HL-60 (cell line): ENCODE results near the gene CD99.

Source experiments
- DNase-seq, 2 experiments: peaks; one replicate each; pipeline ENCODE4 v3.0.0-alpha.2; 2010 to 2020; ENCODE audit warnings: low read depth in 1 of 2, low spot score in 1 of 2
- H3K27ac ChIP-seq: fragments of 250-450 bp; sonication (Bioruptor Pico); replicated peaks from 2 replicates; pipeline ENCODE4 v1.5.1; 2020; ENCODE audit warnings: mild to moderate bottlenecking, moderate library complexity
- H3K27me3 ChIP-seq: fragments of 250-450 bp; sonication (Bioruptor Pico); 2 replicates; pipeline ENCODE4 v1.5.1; 2021; ENCODE audit warnings: mild to moderate bottlenecking, moderate library complexity; ENCODE audit not compliant: insufficient read depth, poor library complexity, severe bottlenecking
- H3K4me3 ChIP-seq: replicated peaks from 2 replicates; pipeline ENCODE4 v1.5.1; 2011; ENCODE audit warnings: mild to moderate bottlenecking, control low read depth, low read length; ENCODE audit not compliant: insufficient read depth
- CTCF ChIP-seq: IDR thresholded peaks from one replicate; pipeline ENCODE4 v1.5.1; 2011; ENCODE audit warnings: low read length, control low read depth, inconsistent platforms; ENCODE audit not compliant: insufficient read depth
- GABPA ChIP-seq: IDR thresholded peaks from 2 replicates; pipeline ENCODE4 v1.6.1; 2012; ENCODE audit warnings: low read depth
- POLR2AphosphoS5 ChIP-seq: IDR thresholded peaks from 2 replicates; pipeline ENCODE4 v1.6.1; 2012; ENCODE audit warnings: low read depth
- REST ChIP-seq: IDR thresholded peaks from 2 replicates; pipeline ENCODE4 v1.6.1; 2012; ENCODE audit warnings: low read depth; ENCODE audit not compliant: insufficient replicate concordance
- SPI1 ChIP-seq: IDR thresholded peaks from 2 replicates; pipeline ENCODE4 v1.6.1; 2012; ENCODE audit warnings: low read depth, mild to moderate bottlenecking, borderline replicate concordance

CD99 gene

DNA sequence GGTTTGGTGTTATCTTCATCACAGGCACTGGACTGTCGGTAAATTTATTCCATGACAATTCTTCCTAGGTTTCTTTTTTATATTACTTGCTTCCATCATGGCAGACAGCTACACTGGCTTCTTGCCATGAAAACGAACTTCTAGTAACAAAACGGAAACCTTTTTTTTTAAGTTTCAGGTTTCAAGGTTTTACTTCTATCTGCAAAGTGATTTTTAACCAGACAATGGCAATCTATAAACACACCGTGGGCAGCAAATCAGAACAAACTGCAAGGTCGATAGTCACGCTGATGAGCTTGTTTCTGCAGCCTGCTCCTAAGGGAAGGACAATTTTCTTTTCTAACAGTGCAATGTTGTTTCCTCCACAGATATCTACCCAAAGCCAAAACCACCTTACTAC lies 90.6 kb downstream of the CD99 start:
- no peak overlapping the region for H3K4me3 ChIP-seq
- no peak overlapping the region for H3K27ac ChIP-seq
- TF ChIP-seq CTCF (no peak), REST (no peak), GABPA (no peak), POLR2AphosphoS5 (no peak), SPI1 (no peak)
- no peak for DNase-seq
- H3K27me3 ChIP-seq = no peaks in the 10 kb centered on the region

DNA sequence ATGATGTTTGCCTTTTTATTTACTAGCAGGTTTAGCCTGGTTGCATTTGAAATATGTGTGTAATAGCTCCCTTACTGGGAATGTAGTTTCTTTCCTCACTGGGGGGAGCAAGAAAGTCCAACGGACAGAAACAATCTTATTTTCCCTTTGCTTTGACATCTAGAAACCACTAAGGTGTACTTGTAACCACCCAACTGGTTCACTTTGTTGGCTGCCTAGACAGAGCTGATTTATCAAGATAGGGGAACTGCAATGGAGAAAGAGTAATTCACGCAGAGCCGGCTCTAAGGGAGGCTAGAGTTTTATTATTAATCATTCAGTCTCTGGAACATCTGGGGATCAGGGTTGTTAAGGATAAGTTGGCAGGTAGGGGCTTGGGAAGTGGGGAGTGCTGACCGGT lies 91.1 kb downstream of the CD99 start:
- H3K4me3 ChIP-seq = no peak overlapping the region
- H3K27ac ChIP-seq = no peak overlapping the region
- TF ChIP-seq POLR2AphosphoS5 = no peak
- no peak for TF ChIP-seq REST
- no peak for TF ChIP-seq GABPA
- no peak for TF ChIP-seq CTCF
- TF ChIP-seq SPI1 = no peak
- no peaks in the 10 kb centered on the region for H3K27me3 ChIP-seq
- DNase-seq = no peak

DNA sequence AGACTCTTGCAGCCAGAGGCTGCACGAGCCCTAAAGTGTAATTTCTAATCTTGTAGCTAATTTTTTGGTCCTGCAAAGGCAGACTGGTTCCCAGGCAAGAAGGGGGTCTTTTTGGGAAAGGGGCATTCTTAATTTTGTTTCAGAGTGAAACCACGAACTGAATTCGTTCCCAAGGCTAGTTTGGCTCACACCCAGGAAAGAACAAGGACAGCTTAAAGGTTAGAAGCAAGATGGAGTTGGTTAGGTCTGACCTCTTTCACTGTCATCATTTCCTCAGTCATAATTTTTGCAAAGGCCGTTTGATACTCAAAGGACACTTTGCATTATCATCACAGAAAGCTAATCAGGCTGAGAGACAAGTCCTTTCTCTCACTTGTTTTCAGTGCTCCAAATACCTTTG lies 91.7 kb downstream of the CD99 start:
- TF ChIP-seq CTCF (no peak), REST (no peak), GABPA (no peak), POLR2AphosphoS5 (no peak), SPI1 (no peak)
- no peak overlapping the region for H3K27ac ChIP-seq

More for the DNA sequence above, 91.7 kb downstream of the CD99 start:
- Histone ChIP-seq H3K27me3 (no peaks in the 10 kb centered on the region), H3K4me3 (no peak overlapping the region)
- DNase-seq = no peak
